Colonic mucosa (tissue), 4 donors: Measurements from ENCODE around the gene HSPA4. TPM values are rescaled to one million over a fixed set of nuclear protein-coding genes. Genes with fewer than 3 reads are reported as not detected.

ENCODE experiments used
- DNase-seq: peaks from one replicate; pipeline ENCODE4 v3.0.0-alpha.2; 2020
- H3K27ac ChIP-seq: fragments of 200-600 bp; one replicate; pipeline ENCODE4 v1.8.0; 2021
- H3K27me3 ChIP-seq: fragments of 200-600 bp; one replicate; pipeline ENCODE4 v1.8.0; 2021
- H3K36me3 ChIP-seq: fragments of 200-600 bp; one replicate; pipeline ENCODE4 v1.8.0; 2021
- H3K4me1 ChIP-seq: fragments of 200-600 bp; one replicate; pipeline ENCODE4 v1.8.0; 2021; ENCODE audit warnings: mild to moderate bottlenecking
- H3K4me3 ChIP-seq: fragments of 200-600 bp; one replicate; pipeline ENCODE4 v1.8.0; 2021
- H3K9ac ChIP-seq, 2 donors: one replicate each; pipeline ENCODE4 v1.7.0; 2013; ENCODE audit warnings: control low read depth in 2 of 2, low read depth in 2 of 2, low read length in 2 of 2
- H3K9me3 ChIP-seq: fragments of 200-600 bp; one replicate; pipeline ENCODE4 v1.8.0; 2021
- intact Hi-C: fragments of 100-400 bp; cut with DNase I; formaldehyde crosslinking; loops from one replicate; pipeline ENCODE4 v1.14.1; 2022
- total RNA-seq, 2 donors: library from RNA; stranded (reverse); fragmentation: NEBNext Ultra II Directional in 1 of 2; extraction: Animal tissue kit (Norgen Biotek cat#: 25700) in 1 of 2; gene quantifications; one replicate each; pipeline ENCODE4 v1.2.1, GENCODE V29; 2021
- TF ChIP-seq, protein P1 (sequence below): fragments of 200-600 bp; IDR thresholded peaks from one replicate; pipeline ENCODE4 v1.8.0; 2022; ENCODE audit warnings: antibody characterized with exemption, mild to moderate bottlenecking
- donor health status: healthy.
- donor health status: DM: no; HTN: no; CAD: no.
- donor health status: DM: no; HTN: no; CAD: no.

Gene HSPA4
- total RNA-seq, 2 donors from 2014 or later, result 91.2 to 132 TPM

DNA sequence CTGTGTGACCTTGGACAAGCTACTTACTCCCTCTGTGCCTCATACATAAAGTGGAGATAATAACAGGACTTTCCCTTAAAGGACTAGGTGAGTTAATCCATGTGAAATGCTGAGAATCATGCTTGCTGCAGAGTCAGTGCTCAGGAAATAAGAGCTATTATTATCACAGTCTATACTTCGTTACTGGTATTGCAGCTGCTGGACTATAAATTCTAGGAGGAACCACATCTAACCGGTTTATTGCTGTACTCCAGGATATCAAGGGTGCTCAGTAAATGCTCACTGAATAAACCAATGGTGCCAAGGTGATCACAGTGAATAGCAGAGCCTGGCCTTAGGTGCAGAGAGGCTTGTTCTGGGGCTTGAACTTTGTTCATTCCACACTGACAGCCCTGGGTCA is 69.3 kb downstream of the HSPA4 start:
- H3K4me1 ChIP-seq, result peaks cover 6% of the 10 kb centered on the region
- peak; percentile 38 for DNase-seq
- no peak overlapping the region for H3K27ac ChIP-seq
- H3K9me3 ChIP-seq, result no peaks in the 10 kb centered on the region
- TF ChIP-seq, protein P1, sequence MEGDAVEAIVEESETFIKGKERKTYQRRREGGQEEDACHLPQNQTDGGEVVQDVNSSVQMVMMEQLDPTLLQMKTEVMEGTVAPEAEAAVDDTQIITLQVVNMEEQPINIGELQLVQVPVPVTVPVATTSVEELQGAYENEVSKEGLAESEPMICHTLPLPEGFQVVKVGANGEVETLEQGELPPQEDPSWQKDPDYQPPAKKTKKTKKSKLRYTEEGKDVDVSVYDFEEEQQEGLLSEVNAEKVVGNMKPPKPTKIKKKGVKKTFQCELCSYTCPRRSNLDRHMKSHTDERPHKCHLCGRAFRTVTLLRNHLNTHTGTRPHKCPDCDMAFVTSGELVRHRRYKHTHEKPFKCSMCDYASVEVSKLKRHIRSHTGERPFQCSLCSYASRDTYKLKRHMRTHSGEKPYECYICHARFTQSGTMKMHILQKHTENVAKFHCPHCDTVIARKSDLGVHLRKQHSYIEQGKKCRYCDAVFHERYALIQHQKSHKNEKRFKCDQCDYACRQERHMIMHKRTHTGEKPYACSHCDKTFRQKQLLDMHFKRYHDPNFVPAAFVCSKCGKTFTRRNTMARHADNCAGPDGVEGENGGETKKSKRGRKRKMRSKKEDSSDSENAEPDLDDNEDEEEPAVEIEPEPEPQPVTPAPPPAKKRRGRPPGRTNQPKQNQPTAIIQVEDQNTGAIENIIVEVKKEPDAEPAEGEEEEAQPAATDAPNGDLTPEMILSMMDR, result no peak
- intact Hi-C loops, result no loop called here
- no peak overlapping the region for H3K4me3 ChIP-seq
- no peaks in the 10 kb centered on the region for H3K36me3 ChIP-seq
- H3K27me3 ChIP-seq, result no peaks in the 10 kb centered on the region
- no peak overlapping the region for H3K9ac ChIP-seq

- Histone ChIP-seq H3K27me3 (no peaks in the 10 kb centered on the region), H3K4me1 (peaks cover 6% of the 10 kb centered on the region), H3K4me3 (no peak overlapping the region), H3K27ac (no peak overlapping the region), H3K9me3 (no peaks in the 10 kb centered on the region), H3K9ac (no peak overlapping the region), H3K36me3 (no peaks in the 10 kb centered on the region)
- intact Hi-C loops, result no loop called here
- TF ChIP-seq, protein P1, result no peak
- no peak for DNase-seq
These were observed 69.9 kb downstream of the HSPA4 start for GRCh38 chr5:133121611-133122150.

DNA sequence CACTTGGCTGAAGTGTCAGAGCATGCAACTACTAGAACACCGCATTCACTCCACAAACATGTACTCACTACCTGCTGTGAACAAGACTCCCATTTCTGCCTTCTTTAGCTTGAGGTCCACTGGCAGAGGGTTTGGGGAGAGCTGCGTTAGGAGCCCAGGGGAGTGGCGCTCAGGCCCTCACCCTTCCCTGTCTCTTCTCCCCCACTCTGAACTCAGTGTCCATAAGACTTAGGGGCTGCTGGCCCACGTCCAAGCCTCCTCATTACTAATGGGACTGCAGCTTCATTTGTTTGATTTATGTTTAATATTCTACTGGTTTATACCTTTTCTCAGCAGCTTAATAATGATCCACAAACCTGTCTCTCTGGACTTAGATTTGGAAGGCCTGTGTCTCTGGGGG is 70.9 kb downstream of the HSPA4 start:
- Histone ChIP-seq H3K9me3 (no peaks in the 10 kb centered on the region), H3K4me1 (peaks cover 6% of the 10 kb centered on the region), H3K9ac (no peak overlapping the region), H3K27me3 (no peaks in the 10 kb centered on the region), H3K36me3 (no peaks in the 10 kb centered on the region), H3K4me3 (no peak overlapping the region), H3K27ac (no peak overlapping the region)
- TF ChIP-seq, protein P1, result no peak
- DNase-seq, result no peak
- intact Hi-C loops, result no loop called here

DNA sequence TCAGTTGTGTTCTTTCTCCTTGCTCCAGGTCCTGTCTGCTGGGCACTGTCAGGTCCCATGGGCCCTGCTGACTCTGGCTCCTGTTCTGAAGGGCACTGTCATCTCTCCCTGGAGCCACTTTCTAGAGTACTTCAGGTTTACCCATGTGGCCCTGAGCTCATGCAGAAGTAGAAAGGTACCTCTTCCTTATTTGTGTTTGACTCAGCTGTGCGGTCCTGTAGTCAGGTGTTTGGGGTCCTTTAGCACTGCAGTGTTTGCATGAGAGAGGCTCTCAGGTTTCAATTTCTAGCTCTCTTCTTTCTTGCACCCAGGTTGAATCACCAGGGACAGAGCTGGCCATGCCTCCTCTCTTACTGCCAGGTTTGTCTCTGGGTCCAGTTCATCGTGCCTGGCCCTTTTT is 71.5 kb downstream of the HSPA4 start:
- Histone ChIP-seq H3K27ac (no peak overlapping the region), H3K4me3 (no peak overlapping the region), H3K27me3 (no peaks in the 10 kb centered on the region), H3K36me3 (no peaks in the 10 kb centered on the region), H3K9me3 (no peaks in the 10 kb centered on the region), H3K4me1 (peaks cover 6% of the 10 kb centered on the region), H3K9ac (no peak overlapping the region)
- DNase-seq, result no peak
- intact Hi-C loops, result no loop called here
- TF ChIP-seq, protein P1, result no peak

GRCh38 chr5:133124891-133125290 is 73.1 kb downstream of the HSPA4 start:
- H3K27me3 ChIP-seq, result no peaks in the 10 kb centered on the region
- H3K4me3 ChIP-seq, result no peak overlapping the region
- no peaks in the 10 kb centered on the region for H3K36me3 ChIP-seq
- no peak overlapping the region for H3K9ac ChIP-seq
- no peak overlapping the region for H3K27ac ChIP-seq
- peaks cover 6% of the 10 kb centered on the region for H3K4me1 ChIP-seq
- intact Hi-C loops, result no loop called here
- DNase-seq, result no peak
- TF ChIP-seq, protein P1, result no peak
- no peaks in the 10 kb centered on the region for H3K9me3 ChIP-seq
